ENCODE results near the gene RIMS1.
"Not testable (repeated sequence)": the region's sequence is repeated elsewhere in the genome, so short reads cannot be mapped to it uniquely, and the experiment has no call there.

RIMS1 gene

DNA sequence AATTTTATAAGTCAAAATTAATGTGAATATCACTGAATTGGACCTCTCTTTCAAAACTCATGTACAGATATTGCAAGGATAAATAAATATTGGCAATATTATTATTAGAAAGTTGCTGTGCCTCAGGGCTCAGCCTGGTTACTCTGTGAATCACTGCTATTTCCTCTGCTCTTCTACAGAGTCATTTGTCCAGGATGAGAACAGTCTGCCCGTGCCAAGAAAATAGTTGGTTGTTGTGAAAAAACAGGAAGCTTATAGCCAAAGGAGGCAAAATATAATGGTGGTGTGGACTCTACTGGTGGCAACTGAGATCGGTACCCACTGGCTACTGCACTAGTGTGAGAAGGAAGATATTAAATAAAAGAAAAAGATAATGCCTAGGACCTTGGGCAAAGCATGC, 93.6 kb downstream of the RIMS1 start:
- no peak for DNase-seq

DNA sequence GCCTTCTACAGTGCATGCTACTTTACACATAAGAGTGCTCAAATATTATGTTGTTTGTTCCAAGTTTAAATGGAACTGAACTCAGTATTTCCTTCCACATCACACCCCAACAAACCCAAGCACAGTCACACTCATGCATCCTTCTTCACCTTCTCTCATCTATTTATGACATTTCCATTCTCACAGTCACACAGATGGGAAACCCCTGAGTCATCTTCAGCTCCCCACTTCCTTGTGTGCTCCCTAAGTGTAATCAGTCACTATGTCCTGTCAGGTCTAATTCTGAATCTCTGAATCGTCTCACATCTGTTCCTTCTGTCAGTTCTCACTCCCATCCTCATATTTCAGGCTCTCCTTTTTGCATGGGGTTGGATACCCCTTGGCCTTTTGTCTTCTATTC, 96.0 kb downstream of the RIMS1 start:
- no peak for DNase-seq

GRCh38 chr6:71983131-71983530, 96.8 kb downstream of the RIMS1 start:
- no peak for DNase-seq

- DNase-seq = no peak
These were observed 108.4 kb downstream of the RIMS1 start for GRCh38 chr6:71994705-71995271.

DNA sequence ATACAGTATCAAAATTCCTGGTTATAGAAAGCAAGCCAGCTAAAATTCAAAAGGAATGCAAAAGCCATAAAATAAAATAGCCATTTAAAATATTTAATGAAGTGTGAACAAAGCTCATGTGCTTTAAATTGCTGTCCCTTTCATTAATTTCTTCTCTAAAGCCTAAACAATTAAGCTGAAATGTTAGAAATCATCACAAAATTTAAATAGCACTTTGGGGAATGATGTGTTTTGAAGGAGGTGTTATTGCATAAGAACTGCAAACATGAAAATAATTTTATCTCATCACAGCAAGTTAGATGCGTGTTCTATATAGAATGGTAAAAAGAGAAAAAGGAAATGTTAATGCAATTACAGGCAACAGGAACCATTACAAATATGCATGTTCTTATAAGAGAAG, 111.0 kb downstream of the RIMS1 start:
- no peak for DNase-seq

DNA sequence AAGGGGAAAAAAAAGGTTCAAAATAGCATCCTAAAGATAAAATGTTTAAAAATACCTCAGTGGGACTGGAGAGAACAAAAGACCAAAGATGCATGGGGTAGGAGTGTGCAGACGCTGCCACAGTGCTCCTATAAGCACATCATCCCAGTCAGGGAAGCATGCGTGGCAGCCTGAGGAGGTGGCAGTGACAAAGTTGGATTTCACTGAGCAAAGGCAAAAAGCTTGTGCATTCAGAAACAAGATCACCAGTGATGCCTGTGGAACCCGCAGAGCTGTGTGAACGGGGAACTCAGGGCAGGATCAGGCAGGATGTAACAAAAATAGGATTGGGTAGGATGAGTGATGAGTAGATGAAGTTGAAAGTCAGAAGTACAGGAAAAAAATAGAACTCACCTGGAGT, 116.1 kb downstream of the RIMS1 start:
- DNase-seq = no peak

- DNase-seq = not testable (repeated sequence)
These were observed 120.2 kb downstream of the RIMS1 start for GRCh38 chr6:72006591-72006990.

- DNase-seq = no peak
These were observed 136.5 kb downstream of the RIMS1 start for GRCh38 chr6:72022830-72023229.

DNA sequence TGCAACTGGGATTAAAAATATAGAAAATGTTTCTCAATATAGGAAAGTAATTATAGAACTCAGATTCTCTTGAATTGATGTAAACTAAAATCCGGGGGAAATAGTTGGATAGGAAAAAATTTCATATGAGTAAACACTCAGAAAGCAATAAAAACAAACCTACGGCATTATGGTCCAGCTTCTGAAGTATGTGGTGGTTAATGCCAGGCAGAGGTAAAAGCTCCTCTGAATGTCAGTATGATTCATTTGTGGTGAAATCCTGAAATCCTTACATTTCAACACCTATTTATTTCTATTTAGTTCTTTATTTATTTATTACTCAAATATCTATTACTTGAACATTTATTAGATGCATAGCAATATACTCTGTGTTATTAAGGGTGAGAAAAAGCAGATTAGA, 145.1 kb downstream of the RIMS1 start:
- DNase-seq = no peak

DNA sequence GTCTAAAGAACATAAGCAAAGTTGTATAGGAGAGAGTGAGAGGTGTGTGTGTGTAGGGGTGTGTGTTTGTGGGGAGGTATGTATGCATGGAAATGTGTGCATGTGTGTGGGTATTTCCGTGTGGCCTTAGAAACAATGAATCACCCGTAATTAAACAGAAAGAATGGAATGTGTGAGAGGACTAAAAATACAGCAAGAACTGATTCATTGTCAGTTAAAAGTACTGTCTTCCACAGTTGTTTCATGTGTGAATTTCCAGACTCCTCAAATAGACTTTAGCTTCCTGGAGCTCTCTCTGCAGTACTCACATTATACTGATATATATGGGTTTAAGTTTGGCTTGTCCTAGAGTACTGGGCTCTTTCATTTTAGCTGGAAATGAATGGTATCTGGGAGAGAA, 145.7 kb downstream of the RIMS1 start:
- DNase-seq = no peak

GRCh38 chr6:72035486-72035885, 149.1 kb downstream of the RIMS1 start:
- no peak for DNase-seq

GRCh38 chr6:72035966-72036365, 149.6 kb downstream of the RIMS1 start:
- no peak for DNase-seq

GRCh38 chr6:72037006-72037405, 150.7 kb downstream of the RIMS1 start:
- no peak for DNase-seq

DNA sequence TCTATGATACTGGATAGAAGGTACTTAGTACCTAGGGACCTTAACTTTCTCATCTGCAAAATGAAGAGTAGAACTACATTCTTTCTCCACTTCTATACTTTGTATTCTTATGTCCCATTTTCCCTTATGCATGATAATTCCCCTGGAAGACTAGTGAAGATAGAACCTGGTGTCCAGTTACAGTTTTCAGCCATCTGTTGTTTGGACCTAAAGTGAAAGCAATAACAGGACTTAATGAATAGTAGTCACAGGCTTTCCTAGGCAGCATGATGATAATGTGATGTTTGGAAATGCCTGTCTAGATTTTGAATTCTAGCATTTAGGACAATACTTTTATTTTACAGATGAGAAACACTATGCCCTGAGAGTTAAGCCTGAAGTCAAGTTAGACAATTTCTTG, 153.8 kb downstream of the RIMS1 start:
- no peak for DNase-seq

DNA sequence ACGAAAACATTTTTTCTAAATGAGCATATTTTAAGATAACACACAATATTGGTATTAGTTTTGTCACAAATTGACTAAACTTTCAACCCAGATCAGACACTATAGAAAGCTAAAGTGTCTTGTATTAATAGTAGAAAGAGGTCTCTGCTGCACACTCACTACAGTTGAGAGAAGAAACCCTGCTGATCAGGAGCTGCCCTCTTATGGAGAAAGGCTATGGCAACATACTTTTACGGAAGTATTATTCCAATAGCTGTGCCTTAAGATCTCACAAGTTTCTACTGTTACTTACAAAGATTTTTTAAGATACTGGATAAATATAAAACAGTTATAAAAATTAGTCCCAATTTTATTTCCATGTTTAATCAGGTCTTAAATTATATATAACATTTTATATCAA, 155.7 kb downstream of the RIMS1 start:
- DNase-seq = no peak

DNA sequence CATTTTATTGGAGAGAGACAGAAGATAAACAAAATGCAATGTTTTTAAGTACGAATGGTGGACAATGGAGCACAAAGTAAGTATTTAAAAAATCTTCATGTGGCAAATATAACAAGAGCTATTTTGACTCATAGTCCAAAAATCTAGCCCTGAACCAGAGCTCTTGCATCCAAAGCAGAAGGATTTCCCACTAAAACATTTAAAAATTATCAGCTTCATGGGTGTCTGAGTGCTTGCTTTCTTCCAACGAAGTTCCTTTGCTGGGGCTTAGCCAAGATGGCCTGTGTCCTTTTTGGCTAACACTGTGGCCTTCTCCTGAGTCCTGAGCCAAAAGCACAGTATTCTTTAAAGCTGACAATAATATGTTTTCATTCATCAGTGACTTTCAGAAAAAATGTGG, 161.7 kb downstream of the RIMS1 start:
- DNase-seq = no peak

- no peak for DNase-seq
These were observed 163.0 kb downstream of the RIMS1 start for GRCh38 chr6:72049376-72049775.

- DNase-seq = no peak
These were observed 174.9 kb downstream of the RIMS1 start for GRCh38 chr6:72061286-72061685.

DNA sequence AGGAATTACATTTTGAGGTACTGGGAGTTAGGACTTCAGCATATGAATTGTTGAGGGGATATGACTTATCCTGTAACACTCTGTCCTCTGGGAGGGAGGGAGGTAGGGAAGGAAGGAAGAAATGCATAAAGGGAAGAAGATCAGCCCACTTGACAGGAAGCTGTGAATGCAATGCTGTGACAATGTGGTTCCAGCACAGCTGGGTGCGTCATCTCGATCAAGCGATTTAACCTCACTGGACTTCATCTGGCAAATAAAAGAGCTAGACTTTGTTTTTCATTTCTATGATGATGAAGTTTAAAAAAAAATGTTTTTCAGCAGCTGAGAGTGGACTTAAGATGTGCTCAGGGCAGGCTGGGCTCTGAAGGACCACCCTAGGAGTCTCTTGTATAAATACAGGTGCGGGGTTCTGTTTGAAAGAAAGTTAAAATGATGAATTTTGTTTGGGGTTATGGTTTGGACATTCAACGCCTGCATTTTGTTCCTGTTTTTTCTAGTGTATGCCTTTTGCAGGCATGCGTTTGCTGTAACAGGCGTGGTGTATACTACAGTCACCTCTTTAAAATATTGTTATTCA, 178.1 kb downstream of the RIMS1 start:
- no peak for DNase-seq

GRCh38 chr6:72078096-72078495, 191.7 kb downstream of the RIMS1 start:
- no peak for DNase-seq

DNA sequence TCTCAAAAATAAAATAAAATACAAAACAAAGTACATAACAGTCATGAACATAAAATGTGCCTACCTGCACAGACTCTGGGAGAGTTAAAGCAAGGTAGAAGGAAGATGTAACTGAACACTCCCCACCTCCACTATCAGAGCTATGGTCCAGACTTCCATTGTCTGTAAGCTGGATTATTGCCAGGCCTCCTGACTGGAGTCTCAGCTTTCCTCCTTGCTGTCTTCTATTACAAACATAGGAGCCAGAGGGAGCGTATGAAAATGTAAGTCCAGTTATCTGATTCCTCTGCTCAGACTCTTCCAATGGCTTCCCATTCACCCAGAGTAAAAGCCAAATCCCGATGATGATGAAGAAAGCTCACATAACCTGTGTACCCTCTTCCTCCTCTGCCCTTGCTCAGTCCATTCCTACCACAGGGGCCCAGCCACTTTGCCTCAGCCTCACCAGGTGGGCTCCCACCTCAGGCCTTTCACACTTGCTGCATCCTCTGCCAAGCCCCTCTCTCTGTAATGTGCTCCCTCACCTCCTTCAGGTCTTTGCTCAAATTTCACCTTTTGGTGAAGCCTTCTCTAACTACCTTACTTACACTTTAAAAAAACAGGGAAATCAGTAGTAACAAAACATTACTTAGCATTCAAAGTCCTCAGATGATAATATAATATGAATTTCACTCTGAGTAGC, 194.1 kb downstream of the RIMS1 start:
- DNase-seq = no peak

GRCh38 chr6:72081871-72082270, 195.5 kb downstream of the RIMS1 start:
- no peak for DNase-seq

GRCh38 chr6:72083976-72084375, 197.6 kb downstream of the RIMS1 start:
- DNase-seq = no peak

DNA sequence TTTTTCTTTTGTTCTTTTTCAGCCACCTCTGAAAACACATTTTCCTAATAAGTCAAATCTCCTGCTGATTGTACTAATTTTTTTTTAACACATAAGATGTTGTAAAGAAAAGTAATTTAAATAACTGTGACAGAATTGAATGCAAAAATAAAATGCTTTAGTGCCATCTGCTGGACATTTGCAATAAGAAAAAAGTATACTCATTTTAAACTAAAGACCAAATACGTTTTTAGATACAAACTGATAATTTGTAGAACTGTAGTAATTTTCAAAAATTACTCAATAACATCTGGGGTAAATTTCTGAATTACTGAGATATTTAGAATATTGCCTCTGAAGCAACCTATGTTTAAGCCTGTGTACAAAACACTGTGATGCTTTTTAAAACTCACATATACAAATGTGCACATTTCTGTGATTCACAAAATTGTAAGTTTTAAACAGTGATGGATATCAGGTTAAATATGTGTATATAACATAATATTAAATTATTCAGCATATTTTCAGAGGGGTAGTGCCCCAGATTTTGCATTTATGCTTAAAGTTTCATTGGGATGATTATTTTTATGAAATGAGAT, 198.7 kb downstream of the RIMS1 start:
- no peak for DNase-seq
